ENCODE results near the gene GKN2.
"Not testable (repeated sequence)": the region's sequence is repeated elsewhere in the genome, so short reads cannot be mapped to it uniquely, and the experiment has no call there.

GKN2 gene

GRCh38 chr2:68917034-68917718, 35.5 kb downstream of the GKN2 start:
- DNase-seq, result no peak

GRCh38 chr2:68916226-68916625, 36.5 kb downstream of the GKN2 start:
- no peak for DNase-seq

GRCh38 chr2:68915393-68915792, 37.3 kb downstream of the GKN2 start:
- DNase-seq, result no peak

- no peak for DNase-seq
These were observed 39.3 kb downstream of the GKN2 start for GRCh38 chr2:68913359-68913758.

- peak; percentile 35 to 52 for DNase-seq
These were observed 40.0 kb downstream of the GKN2 start for GRCh38 chr2:68912732-68913131.

- no peak for DNase-seq
These were observed 40.6 kb downstream of the GKN2 start for GRCh38 chr2:68912111-68912510.

GRCh38 chr2:68911709-68912108, 41.0 kb downstream of the GKN2 start:
- no peak for DNase-seq

- DNase-seq, result no peak
These were observed 41.4 kb downstream of the GKN2 start for GRCh38 chr2:68911246-68911645.

GRCh38 chr2:68909793-68910674, 42.7 kb downstream of the GKN2 start:
- DNase-seq, result peak; percentile 82 to 86

- DNase-seq, result peak; percentile 82 to 87
These were observed 44.2 kb downstream of the GKN2 start for GRCh38 chr2:68908392-68908970.

- DNase-seq, result peak in 1 of 2 experiments; percentile 23
These were observed 44.8 kb downstream of the GKN2 start for GRCh38 chr2:68907920-68908253.

- no peak for DNase-seq
These were observed 45.3 kb downstream of the GKN2 start for GRCh38 chr2:68907232-68907919.

GRCh38 chr2:68906716-68907115, 46.0 kb downstream of the GKN2 start:
- no peak for DNase-seq

- DNase-seq, result no peak
These were observed 47.6 kb downstream of the GKN2 start for GRCh38 chr2:68905116-68905515.

GRCh38 chr2:68901561-68901960, 51.1 kb downstream of the GKN2 start:
- no peak for DNase-seq

GRCh38 chr2:68901199-68901514, 51.5 kb downstream of the GKN2 start:
- DNase-seq, result no peak

GRCh38 chr2:68900496-68901198, 52.0 kb downstream of the GKN2 start:
- DNase-seq, result no peak

- DNase-seq, result not testable (repeated sequence)
These were observed 56.7 kb downstream of the GKN2 start for GRCh38 chr2:68895981-68896380.

Measured in activated CD4-positive, alpha-beta T cell treated with anti-CD3 and anti-CD28 coated beads, Interleukin-2, amount 50 U/mL, for 48 hours (primary cell).